Measurements from ENCODE around the gene GNAQ.

- TF ChIP-seq CTCF (IDR thresholded peaks at IDR 0.05; ENCODE audit: borderline replicate concordance, extremely low read depth, low read length, poor library complexity, severe bottlenecking), result no peak
- no peak for TF ChIP-seq EZH2 (IDR thresholded peaks at IDR 0.05; ENCODE audit: borderline replicate concordance, low read depth, low read length, severe bottlenecking)
These were observed 44.4 kb downstream of the GNAQ start for GRCh38 chr9:77987081-77987656.

Measured in DND-41 (cell line).